Right ventricle myocardium inferior (tissue), 1 donor: ENCODE data around the gene KIF1B. TPM values are rescaled to one million over a fixed set of nuclear protein-coding genes. Genes with fewer than 3 reads are reported as not detected.
A peak's percentile ranks its signal among the peaks of the same experiment; 100 is the strongest.

Source experiments
- ATAC-seq: fragments of 200-7000 bp; cut with Tn5 transposase; one replicate; pipeline ENCODE4 v1.9.1; 2020; ENCODE audit warnings: mild to moderate bottlenecking, moderate library complexity
- DNase-seq: peaks from one replicate; pipeline ENCODE4 v3.0.0; 2021; ENCODE audit errors: missing footprints
- intact Hi-C: fragments of 100-400 bp; cut with DNase I; formaldehyde crosslinking; loops from one replicate; pipeline ENCODE4 v1.11.0; 2022
- total RNA-seq: library from RNA; stranded (reverse); fragmentation: NEBNext Ultra II Directional; extraction: Animal tissue kit (Norgen Biotek cat#: 25700); gene quantifications from one replicate; pipeline ENCODE4 v1.2.1, GENCODE V29; 2021
- donor health status: DM: no; HTN: yes; CAD: no; lungs with severe emphysema.

Gene KIF1B
- total RNA-seq, 1 donor from 2014 or later, result 70.0 TPM

GRCh38 chr1:10340930-10341590 lies 130.7 kb downstream of the KIF1B start:
- intact Hi-C loops, result no loop called here
- no peak for DNase-seq
- no peak for ATAC-seq

- ATAC-seq (no peak), DNase-seq (no peak)
- intact Hi-C loops, result no loop called here
Observed at GRCh38 chr1:10347109-10347508, 136.7 kb downstream of the KIF1B start.

- intact Hi-C loops, result no loop called here
- ATAC-seq (no peak), DNase-seq (no peak)
Observed at GRCh38 chr1:10353282-10353681, 142.9 kb downstream of the KIF1B start.

- ATAC-seq, result no peak
Observed at GRCh38 chr1:10353693-10354092, 143.3 kb downstream of the KIF1B start.

GRCh38 chr1:10360045-10360444 lies 149.7 kb downstream of the KIF1B start:
- DNase-seq (no peak), ATAC-seq (no peak)
- intact Hi-C loops, result no loop called here

More at GRCh38 chr1:10353693-10354092, 143.3 kb downstream of the KIF1B start:
- no peak for DNase-seq
- intact Hi-C loops, result no loop called here

GRCh38 chr1:10361515-10361914 lies 151.1 kb downstream of the KIF1B start:
- intact Hi-C loops, result no loop called here
- no peak for DNase-seq

GRCh38 chr1:10368194-10368593 lies 157.8 kb downstream of the KIF1B start:
- ATAC-seq (peak; percentile 63), DNase-seq (no peak)
- intact Hi-C loops, result no loop called here

More at GRCh38 chr1:10361515-10361914, 151.1 kb downstream of the KIF1B start:
- ATAC-seq, result peak; percentile 94

- ATAC-seq, result no peak
- DNase-seq, result no peak
- intact Hi-C loops, result loop anchor here (10.0 kb wide), 1 partner anchor 120 kb away; no protein-coding TSS in a partner anchor
Observed at GRCh38 chr1:10374442-10374860, 164.1 kb downstream of the KIF1B start.

GRCh38 chr1:10377365-10378029 lies 167.1 kb downstream of the KIF1B start:
- ATAC-seq (peak; percentile 89), DNase-seq (peak; percentile 81)
- intact Hi-C loops, result loop anchor here (2.0 to 10.0 kb wide), 2 partner anchors 51 to 117 kb away; no protein-coding TSS in a partner anchor

GRCh38 chr1:10378081-10378841 lies 167.9 kb downstream of the KIF1B start:
- ATAC-seq (peak; percentile 24), DNase-seq (peak; percentile 83)
- intact Hi-C loops, result loop anchor here (10.0 kb wide), 1 partner anchor 117 kb away; no protein-coding TSS in a partner anchor

GRCh38 chr1:10379101-10379620 lies 168.8 kb downstream of the KIF1B start:
- no peak for ATAC-seq
- intact Hi-C loops, result loop anchor here (10.0 kb wide), 1 partner anchor 116 kb away; no protein-coding TSS in a partner anchor
- no peak for DNase-seq

- no peak for ATAC-seq
- intact Hi-C loops, result loop anchor here (10.0 kb wide), 1 partner anchor 115 kb away; no protein-coding TSS in a partner anchor
- no peak for DNase-seq
Observed at GRCh38 chr1:10379676-10380075, 169.3 kb downstream of the KIF1B start.

GRCh38 chr1:10380594-10381275 lies 170.4 kb downstream of the KIF1B start:
- DNase-seq, result no peak
- intact Hi-C loops, result no loop called here
- no peak for ATAC-seq

GRCh38 chr1:10383630-10384029 lies 173.3 kb downstream of the KIF1B start:
- DNase-seq, result no peak
- intact Hi-C loops, result no loop called here
- no peak for ATAC-seq

- DNase-seq (no peak), ATAC-seq (no peak)
- intact Hi-C loops, result no loop called here
Observed at GRCh38 chr1:10384219-10384618, 173.8 kb downstream of the KIF1B start.

- DNase-seq, result no peak
- intact Hi-C loops, result no loop called here
- no peak for ATAC-seq
Observed at GRCh38 chr1:10386761-10387676, 176.6 kb downstream of the KIF1B start.

GRCh38 chr1:10387677-10388386 lies 177.5 kb downstream of the KIF1B start:
- intact Hi-C loops, result no loop called here
- DNase-seq, result peak; percentile 70
- peak; percentile 92 for ATAC-seq
